ENCODE measurements around the gene IHH. TPM values are rescaled to one million over a fixed set of nuclear protein-coding genes. Genes with fewer than 3 reads are reported as not detected.
A peak's percentile ranks its signal among the peaks of the same experiment; 100 is the strongest.

IHH gene
- total RNA-seq, 1 experiment from 2014 or later = 0.11 TPM

- no peak for TF ChIP-seq GABPB1 (CRISPR knock-in tag; IDR thresholded peaks at IDR 0.05)
- TF ChIP-seq AFF4 (CRISPR knock-in tag; IDR thresholded peaks at IDR 0.05; ENCODE audit: borderline replicate concordance) = no peak
- TF ChIP-seq ATF3 (CRISPR knock-in tag; conservative IDR thresholded peaks at IDR 0.05) = no peak
- no peak for TF ChIP-seq TEAD4 (CRISPR knock-in tag; IDR thresholded peaks at IDR 0.05)
- no peak for TF ChIP-seq KAT7 (CRISPR knock-in tag; IDR thresholded peaks at IDR 0.05; ENCODE audit: borderline replicate concordance)
- no peak for TF ChIP-seq ZNF219 (CRISPR knock-in tag; IDR thresholded peaks at IDR 0.05; ENCODE audit: borderline replicate concordance)
- no peak for TF ChIP-seq ZNF317 (CRISPR knock-in tag; IDR thresholded peaks at IDR 0.05; ENCODE audit: borderline replicate concordance, low read depth)
- TF ChIP-seq ZSCAN18 (CRISPR knock-in tag; IDR thresholded peaks at IDR 0.05) = no peak
- no peak for TF ChIP-seq ZNF416 (CRISPR knock-in tag; IDR thresholded peaks at IDR 0.05)
- no peak for TF ChIP-seq ZNF138 (CRISPR knock-in tag; conservative IDR thresholded peaks at IDR 0.05)
- TF ChIP-seq MXD4 (CRISPR knock-in tag; IDR thresholded peaks at IDR 0.05; ENCODE audit: borderline replicate concordance) = no peak
- TF ChIP-seq RELA (CRISPR knock-in tag; IDR thresholded peaks at IDR 0.05; ENCODE audit: borderline replicate concordance) = no peak
- Mint-ChIP-seq H3K9me3 (no peaks in the 10 kb centered on the region), H3K4me3 (no peak overlapping the region), H3K27me3 (ENCODE audit: low read depth) (peaks cover 13% of the 10 kb centered on the region), H3K27ac (no peak overlapping the region), H3K36me3 (no peaks in the 10 kb centered on the region), H3K4me1 (peaks cover 2% of the 10 kb centered on the region)
- ChIA-PET POLR2A (no interaction called here), CTCF (no interaction called here)
- DNase-seq (ENCODE audit: low spot score) = no peak
- ATAC-seq = 0 out of 2 replicates have a peak, but pooled peaks have one; percentile 23
These were observed 25.9 kb downstream of the IHH start for GRCh38 chr2:219034823-219035222.

- POLR2A ChIA-PET = no interaction called here
- Mint-ChIP-seq H3K9me3 (no peaks in the 10 kb centered on the region), H3K27me3 (ENCODE audit: low read depth) (peaks cover 5% of the 10 kb centered on the region), H3K4me1 (peaks cover 3% of the 10 kb centered on the region), H3K4me3 (no peak overlapping the region), H3K36me3 (no peaks in the 10 kb centered on the region), H3K27ac (no peak overlapping the region)
- no peak for ATAC-seq
- CTCF ChIA-PET = interaction anchor here (0.8 to 8.4 kb wide), 4 partner anchors 22 to 123 kb away, joined by 6 to 91 read pairs (median 20); no protein-coding TSS in a partner anchor
- no peak for DNase-seq (ENCODE audit: low spot score)
- TF ChIP-seq E2F1 (CRISPR knock-in tag; IDR thresholded peaks at IDR 0.05) = no peak
- TF ChIP-seq ZNF263 (CRISPR knock-in tag; IDR thresholded peaks at IDR 0.05; ENCODE audit: low read depth) = no peak
- TF ChIP-seq ZNF671 (CRISPR knock-in tag; IDR thresholded peaks at IDR 0.05) = no peak
- TF ChIP-seq ZMAT4 (CRISPR knock-in tag; IDR thresholded peaks at IDR 0.05) = no peak
- no peak for TF ChIP-seq TEAD4 (CRISPR knock-in tag; IDR thresholded peaks at IDR 0.05)
- TF ChIP-seq ZNF532 (CRISPR knock-in tag; IDR thresholded peaks at IDR 0.05; ENCODE audit: borderline replicate concordance) = no peak
- no peak for TF ChIP-seq ELF4 (CRISPR knock-in tag; IDR thresholded peaks at IDR 0.05; ENCODE audit: low read depth)
- TF ChIP-seq NR1H2 (CRISPR knock-in tag; IDR thresholded peaks at IDR 0.05) = no peak
- TF ChIP-seq CTCF (IDR thresholded peaks at IDR 0.05) = no peak
These were observed 28.5 kb downstream of the IHH start for GRCh38 chr2:219032051-219032745.
